ENCODE results near the gene SIRPB2. TPM values are rescaled to one million over a fixed set of nuclear protein-coding genes. Genes with fewer than 3 reads are reported as not detected.

Gene SIRPB2
- polyA plus RNA-seq, 1 experiment: not detected

DNA sequence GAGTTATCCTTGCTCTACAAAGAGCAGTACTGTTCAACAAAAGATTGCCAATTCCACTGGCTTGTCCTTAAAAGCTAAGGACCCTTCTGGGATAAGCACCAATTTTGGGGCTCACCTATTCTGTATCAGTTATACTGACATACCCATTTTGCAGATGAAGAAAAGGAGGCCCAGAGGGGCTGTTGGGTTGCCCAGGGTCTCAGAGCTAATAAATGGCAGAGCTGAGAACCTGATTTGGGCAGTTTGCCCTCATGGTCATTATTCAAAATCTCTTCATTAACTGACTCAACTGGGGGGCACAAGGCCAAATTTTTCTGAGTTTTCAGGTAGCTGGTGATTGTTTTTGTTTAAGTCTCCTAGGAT is 55.9 kb downstream of the SIRPB2 start:
- no peaks in the 10 kb centered on the region for H3K36me3 ChIP-seq (ENCODE audit: control insufficient read depth, insufficient read depth, low read length)
- DNase-seq (ENCODE audit: low read depth): no peak
- H3K27me3 ChIP-seq (ENCODE audit: control insufficient read depth, insufficient read depth, low read length): no peaks in the 10 kb centered on the region
- no peak overlapping the region for H3K4me3 ChIP-seq (ENCODE audit: low read depth, low read length)
- CTCF ChIA-PET: interaction anchor here (0.6 to 2.3 kb wide), 7 partner anchors 9 to 123 kb away, joined by 3 to 16 read pairs (median 6); no protein-coding TSS in a partner anchor
- POLR2A ChIA-PET: no interaction called here
- TF ChIP-seq, protein P1, sequence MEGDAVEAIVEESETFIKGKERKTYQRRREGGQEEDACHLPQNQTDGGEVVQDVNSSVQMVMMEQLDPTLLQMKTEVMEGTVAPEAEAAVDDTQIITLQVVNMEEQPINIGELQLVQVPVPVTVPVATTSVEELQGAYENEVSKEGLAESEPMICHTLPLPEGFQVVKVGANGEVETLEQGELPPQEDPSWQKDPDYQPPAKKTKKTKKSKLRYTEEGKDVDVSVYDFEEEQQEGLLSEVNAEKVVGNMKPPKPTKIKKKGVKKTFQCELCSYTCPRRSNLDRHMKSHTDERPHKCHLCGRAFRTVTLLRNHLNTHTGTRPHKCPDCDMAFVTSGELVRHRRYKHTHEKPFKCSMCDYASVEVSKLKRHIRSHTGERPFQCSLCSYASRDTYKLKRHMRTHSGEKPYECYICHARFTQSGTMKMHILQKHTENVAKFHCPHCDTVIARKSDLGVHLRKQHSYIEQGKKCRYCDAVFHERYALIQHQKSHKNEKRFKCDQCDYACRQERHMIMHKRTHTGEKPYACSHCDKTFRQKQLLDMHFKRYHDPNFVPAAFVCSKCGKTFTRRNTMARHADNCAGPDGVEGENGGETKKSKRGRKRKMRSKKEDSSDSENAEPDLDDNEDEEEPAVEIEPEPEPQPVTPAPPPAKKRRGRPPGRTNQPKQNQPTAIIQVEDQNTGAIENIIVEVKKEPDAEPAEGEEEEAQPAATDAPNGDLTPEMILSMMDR (IDR thresholded peaks at IDR 0.05; ENCODE audit: insufficient read depth, low read depth, low read length): no peak

- CTCF ChIA-PET: interaction anchor here (0.6 to 2.3 kb wide), 7 partner anchors 10 to 310 kb away, joined by 3 to 16 read pairs (median 3); no protein-coding TSS in a partner anchor
- POLR2A ChIA-PET: no interaction called here
- no peaks in the 10 kb centered on the region for H3K27me3 ChIP-seq (ENCODE audit: control insufficient read depth, insufficient read depth, low read length)
- TF ChIP-seq, protein P1 (IDR thresholded peaks at IDR 0.05; ENCODE audit: insufficient read depth, low read depth, low read length): no peak
- no peak for DNase-seq (ENCODE audit: low read depth)
- no peaks in the 10 kb centered on the region for H3K36me3 ChIP-seq (ENCODE audit: control insufficient read depth, insufficient read depth, low read length)
- H3K4me3 ChIP-seq (ENCODE audit: low read depth, low read length): no peak overlapping the region
Observed at GRCh38 chr20:1434571-1435336, 56.5 kb downstream of the SIRPB2 start.

DNA sequence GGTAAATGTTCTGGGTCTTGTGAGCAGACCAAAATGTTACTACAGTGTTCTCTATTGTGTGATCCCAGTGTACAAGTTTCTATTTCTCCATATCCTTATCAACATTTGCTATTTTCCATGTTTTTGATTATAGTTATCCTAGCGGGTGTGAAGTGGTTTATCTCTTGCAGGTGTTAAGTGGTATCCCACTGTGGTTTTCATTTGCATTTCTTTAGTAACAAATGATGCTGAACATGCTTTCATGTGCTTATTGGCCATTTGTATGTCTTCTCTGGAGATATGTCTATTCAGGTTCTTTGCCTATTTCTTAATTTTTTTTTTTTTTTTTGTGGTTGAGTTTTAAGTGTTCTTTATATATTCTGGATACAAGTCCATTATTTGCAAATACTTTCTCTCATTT is 60.1 kb downstream of the SIRPB2 start:
- Histone ChIP-seq H3K36me3 (ENCODE audit: control insufficient read depth, insufficient read depth, low read length) (no peaks in the 10 kb centered on the region), H3K27me3 (ENCODE audit: control insufficient read depth, insufficient read depth, low read length) (no peaks in the 10 kb centered on the region), H3K4me3 (ENCODE audit: low read depth, low read length) (no peak overlapping the region)
- CTCF ChIA-PET: no interaction called here
- POLR2A ChIA-PET: no interaction called here
- TF ChIP-seq, protein P1 (IDR thresholded peaks at IDR 0.05; ENCODE audit: insufficient read depth, low read depth, low read length): no peak
- no peak for DNase-seq (ENCODE audit: low read depth)

DNA sequence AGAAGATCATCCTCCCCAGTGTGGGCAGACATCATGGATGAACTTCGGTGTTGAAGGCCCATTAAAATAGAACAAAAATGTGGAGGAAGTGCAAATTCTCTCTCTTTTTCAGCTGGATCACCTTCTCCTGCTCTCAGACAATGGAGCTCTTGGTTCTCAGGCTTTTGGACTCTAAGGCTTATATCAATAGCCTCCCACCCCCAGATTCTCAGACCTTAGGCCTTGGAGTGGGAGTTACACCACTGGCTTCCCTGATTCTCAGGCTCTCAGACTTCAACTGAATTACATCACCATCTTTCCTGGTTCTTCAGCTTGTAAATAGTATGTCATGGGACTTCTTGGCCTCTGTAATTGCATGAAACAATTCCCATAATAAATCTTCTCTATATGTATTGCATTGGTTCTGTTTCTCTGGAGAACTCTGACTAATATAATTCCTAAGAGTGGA is 61.2 kb downstream of the SIRPB2 start:
- no peaks in the 10 kb centered on the region for H3K36me3 ChIP-seq (ENCODE audit: control insufficient read depth, insufficient read depth, low read length)
- POLR2A ChIA-PET: no interaction called here
- no peak for DNase-seq (ENCODE audit: low read depth)
- H3K27me3 ChIP-seq (ENCODE audit: control insufficient read depth, insufficient read depth, low read length): no peaks in the 10 kb centered on the region
- H3K4me3 ChIP-seq (ENCODE audit: low read depth, low read length): no peak overlapping the region
- CTCF ChIA-PET: interaction anchor here (0.7 to 1.0 kb wide), 3 partner anchors 15 to 117 kb away, joined by 3 read pairs; partner anchors contain the start of gene NSFL1C
- TF ChIP-seq, protein P1 (IDR thresholded peaks at IDR 0.05; ENCODE audit: insufficient read depth, low read depth, low read length): no peak

DNA sequence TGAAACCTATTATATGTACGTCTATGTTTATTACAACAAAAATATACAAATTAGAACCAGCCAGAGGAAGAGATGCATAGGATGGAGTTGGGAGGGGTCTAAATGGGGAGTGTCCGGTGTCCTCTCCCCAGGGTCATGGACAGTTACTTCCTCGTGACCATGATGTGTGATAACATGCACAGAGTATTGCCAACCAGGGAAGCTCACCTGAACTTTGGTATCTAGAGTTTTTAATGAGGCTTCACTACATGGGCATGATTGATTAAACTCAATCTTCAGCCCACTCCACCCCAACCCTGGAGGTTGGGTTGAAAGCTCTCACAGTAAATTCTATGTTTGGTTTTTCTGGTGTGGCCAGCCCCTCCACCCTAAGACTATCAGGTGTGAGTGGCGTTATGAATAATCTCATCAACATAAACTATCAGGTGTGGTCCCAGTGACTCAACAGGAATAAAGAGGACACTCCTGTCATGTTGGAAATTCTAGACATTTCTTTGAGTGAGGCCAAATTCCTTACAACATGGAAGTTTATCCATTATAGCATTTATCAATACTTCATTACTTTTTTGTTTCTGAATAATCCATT is 62.0 kb downstream of the SIRPB2 start:
- H3K27me3 ChIP-seq (ENCODE audit: control insufficient read depth, insufficient read depth, low read length): no peaks in the 10 kb centered on the region
- no peak overlapping the region for H3K4me3 ChIP-seq (ENCODE audit: low read depth, low read length)
- no peaks in the 10 kb centered on the region for H3K36me3 ChIP-seq (ENCODE audit: control insufficient read depth, insufficient read depth, low read length)
- POLR2A ChIA-PET: no interaction called here
- DNase-seq (ENCODE audit: low read depth): no peak
- TF ChIP-seq, protein P1 (IDR thresholded peaks at IDR 0.05; ENCODE audit: insufficient read depth, low read depth, low read length): no peak
- CTCF ChIA-PET: interaction anchor here (1.0 kb wide), 1 partner anchor 117 kb away, joined by 3 read pairs; no protein-coding TSS in a partner anchor

Data from BJ (cell line).